Kidney (tissue), 14 donors: Measurements from ENCODE around the gene AMMECR1. TPM values are rescaled to one million over a fixed set of nuclear protein-coding genes. Genes with fewer than 3 reads are reported as not detected.

Experiments used
- DNase-seq, 5 donors: peaks; one replicate each; pipeline ENCODE4 v3.0.0-alpha.2; 2013 to 2020
- FAIRE-seq: peaks from 2 replicates; lab custom pipeline; 2012; peaks lifted over from hg19 to GRCh38; lab: Jason Lieb, UNC
- H3K27ac ChIP-seq, 2 donors: one replicate each; pipeline ENCODE4 v1.7.0; 2013; ENCODE audit warnings: low read depth in 2 of 2, low read length in 2 of 2, inconsistent platforms in 1 of 2
- H3K27me3 ChIP-seq: one replicate; pipeline ENCODE4 v1.7.1; 2013; ENCODE audit warnings: low read length, inconsistent platforms; ENCODE audit not compliant: control insufficient read depth, insufficient read depth
- H3K36me3 ChIP-seq, 3 donors: one replicate each; pipeline versions ENCODE4 v1.7.0 to v1.7.1; 2013; ENCODE audit warnings: low read length in 3 of 3, control low read depth in 1 of 3, inconsistent platforms in 1 of 3; ENCODE audit not compliant: insufficient read depth in 3 of 3, control insufficient read depth in 2 of 3
- H3K4me1 ChIP-seq, 3 donors: one replicate each; pipeline versions ENCODE4 v1.7.0 to v1.7.1; 2013; ENCODE audit warnings: low read length in 3 of 3, inconsistent platforms in 1 of 3, low read depth in 1 of 3; ENCODE audit not compliant: control insufficient read depth in 2 of 3, insufficient read depth in 2 of 3
- H3K4me3 ChIP-seq, 3 donors: one replicate each; pipeline versions ENCODE4 v1.7.0 to v1.8.1; 2013; ENCODE audit warnings: low read length in 3 of 3, control low read depth in 1 of 3, inconsistent platforms in 1 of 3
- H3K9ac ChIP-seq, 3 donors: one replicate each; pipeline versions ENCODE4 v1.7.0 to v1.7.1; 2013; ENCODE audit warnings: low read length in 3 of 3, control low read depth in 1 of 3, inconsistent platforms in 1 of 3
- H3K9me3 ChIP-seq, 3 donors: one replicate each; pipeline versions ENCODE4 v1.7.0 to v1.7.1; 2013; ENCODE audit warnings: low read length in 3 of 3, control low read depth in 1 of 3, inconsistent platforms in 1 of 3; ENCODE audit not compliant: control insufficient read depth in 2 of 3, insufficient read depth in 1 of 3
- CTCF ChIP-seq: IDR thresholded peaks from 3 replicates; pipeline ENCODE4 v1.5.1; 2012; ENCODE audit warnings: mild to moderate bottlenecking, moderate library complexity, borderline replicate concordance; ENCODE audit not compliant: insufficient read depth; ENCODE audit errors: extremely low read depth
- intact Hi-C: fragments of 100-400 bp; cut with DNase I; formaldehyde crosslinking; loops from one replicate; pipeline ENCODE4 v1.11.1; 2022
- polyA plus RNA-seq: library from polyadenylated mRNA; stranded (reverse); fragments of 350-450 nt; fragmentation: Illumina TruSeq; extraction: RNeasy Lipid Tissue Mini Kit (QIAGEN cat#74804); gene quantifications from one replicate; pipeline ENCODE4 v1.2.3, GENCODE V29; 2014; ENCODE audit warnings: low read depth, low replicate concordance; ENCODE audit not compliant: insufficient read depth
- total RNA-seq: library from RNA; stranded (reverse); fragmentation: NEBNext Ultra II Directional; extraction: Animal tissue kit (Norgen Biotek cat#: 25700); gene quantifications from one replicate; pipeline ENCODE4 v1.2.1, GENCODE V29; 2021
- donor health status: control.
- donor health status: control.
- donor health status: control.
- donor health status: control.
- donor health status: control.
- donor health status: DM: yes; HTN: yes; CAD: no.
- donor health status: Normal renal cell carcinoma (clear cell type).

Gene AMMECR1
- total and polyA plus RNA-seq, 2 donors from 2014 or later, result 4.4 to 11.0 TPM

DNA sequence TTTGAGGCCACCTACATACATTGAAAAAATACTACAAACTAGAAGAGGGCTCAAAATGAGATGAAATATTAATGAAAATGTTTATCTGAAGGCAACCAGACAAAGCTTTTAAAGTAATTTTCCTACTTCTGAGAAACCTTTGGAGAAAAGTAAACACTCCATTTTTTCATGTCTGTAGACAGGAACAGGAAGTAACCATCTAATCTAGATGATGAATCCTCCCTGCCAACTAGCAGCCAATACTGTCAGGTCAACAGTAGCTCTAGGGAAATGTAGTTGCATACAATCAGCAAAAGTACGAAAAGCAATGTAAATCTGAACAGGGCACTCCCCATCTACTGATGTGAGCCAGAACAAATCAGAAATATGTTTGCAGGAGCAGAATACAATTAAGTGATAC is 49.0 kb downstream of the AMMECR1 start:
- H3K4me3 ChIP-seq, result no peak overlapping the region
- no peak for TF ChIP-seq CTCF
- H3K4me1 ChIP-seq, result no peaks in the 10 kb centered on the region
- DNase-seq (no peak), FAIRE-seq (no peak)
- no peak overlapping the region for H3K27ac ChIP-seq
- no peaks in the 10 kb centered on the region for H3K27me3 ChIP-seq
- no peaks in the 10 kb centered on the region for H3K36me3 ChIP-seq
- no peaks in the 10 kb centered on the region for H3K9me3 ChIP-seq
- intact Hi-C loops, result no loop called here
- no peak overlapping the region for H3K9ac ChIP-seq

- DNase-seq, result no peak
- FAIRE-seq, result no peak
- Histone ChIP-seq H3K9me3 (no peaks in the 10 kb centered on the region), H3K27me3 (no peaks in the 10 kb centered on the region), H3K27ac (no peak overlapping the region), H3K4me3 (no peak overlapping the region), H3K4me1 (no peaks in the 10 kb centered on the region), H3K9ac (no peak overlapping the region), H3K36me3 (no peaks in the 10 kb centered on the region)
- intact Hi-C loops, result no loop called here
- TF ChIP-seq CTCF, result no peak
Observed at GRCh38 chrX:110268395-110268794, 49.5 kb downstream of the AMMECR1 start.

- FAIRE-seq (no peak), DNase-seq (no peak)
- intact Hi-C loops, result no loop called here
- Histone ChIP-seq H3K4me3 (no peak overlapping the region), H3K9me3 (no peaks in the 10 kb centered on the region), H3K4me1 (no peaks in the 10 kb centered on the region), H3K27me3 (no peaks in the 10 kb centered on the region), H3K36me3 (no peaks in the 10 kb centered on the region), H3K27ac (no peak overlapping the region), H3K9ac (no peak overlapping the region)
- TF ChIP-seq CTCF, result no peak
Observed at GRCh38 chrX:110267874-110268273, 50.0 kb downstream of the AMMECR1 start.

GRCh38 chrX:110265661-110266060 is 52.2 kb downstream of the AMMECR1 start:
- Histone ChIP-seq H3K27me3 (no peaks in the 10 kb centered on the region), H3K36me3 (no peaks in the 10 kb centered on the region), H3K4me1 (no peaks in the 10 kb centered on the region), H3K4me3 (no peak overlapping the region), H3K9ac (no peak overlapping the region), H3K9me3 (no peaks in the 10 kb centered on the region), H3K27ac (no peak overlapping the region)
- DNase-seq, result no peak
- intact Hi-C loops, result no loop called here
- no peak for FAIRE-seq
- TF ChIP-seq CTCF, result no peak
